OCI-LY3 (cell line): ENCODE data around the gene MFRP.

Source experiments
- CTCF ChIP-seq: fragments of 200-600, 300-600 bp; sonication (generic); IDR thresholded peaks from 2 replicates; pipeline ENCODE4 v1.5.1; 2014; ENCODE audit warnings: antibody characterized with exemption, low read length, low read depth
- EZH2phosphoT487 ChIP-seq: fragments of 200-600 bp; shearing (Covaris generic); IDR thresholded peaks from 2 replicates; pipeline ENCODE4 v1.6.1; 2018; ENCODE audit warnings: antibody characterized with exemption, mixed run types, low read depth

GRCh38 chr11:119352857-119353260 is 6.4 kb upstream of the MFRP start:
- no peak for TF ChIP-seq CTCF
- TF ChIP-seq EZH2phosphoT487, result no peak
